H1 (cell line): ENCODE results near the gene COL20A1.

Source experiments
- CEBPB ChIP-seq: IDR thresholded peaks from 2 replicates; pipeline ENCODE4 v1.6.1; 2012; ENCODE audit warnings: low read depth, low read length
- CTCF ChIP-seq, 3 experiments: IDR thresholded peaks; 1 replicate in 2 of 3; 2 replicates in 1 of 3; pipeline versions ENCODE4 v1.5.1 to v1.6.1; 2011; ENCODE audit warnings: low read length in 3 of 3, mild to moderate bottlenecking in 3 of 3, inconsistent platforms in 2 of 3, low read depth in 1 of 3, moderate library complexity in 1 of 3; ENCODE audit not compliant: insufficient read depth in 1 of 3; ENCODE audit errors: control extremely low read depth in 1 of 3
- EZH2 ChIP-seq: fragments of 200-600 bp; sonication (generic); IDR thresholded peaks from 2 replicates; pipeline ENCODE4 v1.7.1; 2012; ENCODE audit warnings: low read depth, mild to moderate bottlenecking, moderate library complexity, low read length, inconsistent platforms; ENCODE audit not compliant: severe bottlenecking
- MAX ChIP-seq: IDR thresholded peaks from 2 replicates; pipeline ENCODE4 v1.6.1; 2012; ENCODE audit warnings: inconsistent platforms
- POLR2A ChIP-seq, 2 experiments: IDR thresholded peaks; 1 replicate in 1 of 2; 2 replicates in 1 of 2; pipeline ENCODE4 v1.6.1; 2011; ENCODE audit warnings: low read depth in 2 of 2, low read length in 2 of 2, mild to moderate bottlenecking in 2 of 2; ENCODE audit errors: control extremely low read depth in 1 of 2
- RAD21 ChIP-seq, 2 experiments: IDR thresholded peaks in 1 of 2; conservative IDR thresholded peaks in 1 of 2; 2 replicates each; pipeline ENCODE4 v1.6.1; 2011; ENCODE audit warnings: low read depth in 2 of 2, low read length in 2 of 2, improper control_type of control experiment in 1 of 2, inconsistent platforms in 1 of 2, mild to moderate bottlenecking in 1 of 2, moderate library complexity in 1 of 2

- TF ChIP-seq EZH2 (no peak), CTCF (IDR thresholded peaks at IDR 0.05; ENCODE audit: control extremely low read depth in 1 of 3, insufficient read depth in 1 of 3, low read depth in 1 of 3, low read length in 3 of 3) (no peak), CEBPB (no peak), RAD21 (IDR thresholded peaks at IDR 0.05 in 1 of 2, conservative IDR thresholded peaks at IDR 0.05 in 1 of 2; ENCODE audit: low read depth in 2 of 2, low read length in 2 of 2) (no peak), POLR2A (IDR thresholded peaks at IDR 0.05; ENCODE audit: control extremely low read depth in 1 of 2, low read depth in 2 of 2, low read length in 2 of 2) (no peak), MAX (no peak)
Observed at GRCh38 chr20:63320041-63320511, 27.1 kb downstream of the COL20A1 start.
